DND-41 (cell line): Measurements from ENCODE around the gene CKS1B.
A peak's percentile ranks its signal among the peaks of the same experiment; 100 is the strongest.
"Not testable (repeated sequence)": the region's sequence is repeated elsewhere in the genome, so short reads cannot be mapped to it uniquely, and the experiment has no call there.

Experiments
- ATAC-seq: fragments of 200-7000 bp; cut with Tn5 transposase; 3 replicates; pipeline ENCODE4 v1.9.1; 2021; ENCODE audit warnings: low read depth; ENCODE audit not compliant: insufficient read depth
- DNase-seq: peaks from one replicate; pipeline ENCODE4 v3.0.0-alpha.2; 2020
- H2AFZ ChIP-seq: 2 replicates; pipeline ENCODE4 v1.6.0; 2012; ENCODE audit warnings: low read depth, low read length
- H3K27ac ChIP-seq: 2 replicates; pipeline ENCODE4 v1.5.1; 2012; ENCODE audit warnings: low read length, inconsistent platforms
- H3K27me3 ChIP-seq: fragments of 200-600 bp; sonication (generic); 2 replicates; pipeline ENCODE4 v1.6.0; 2012; ENCODE audit warnings: low read length, mild to moderate bottlenecking, inconsistent platforms; ENCODE audit not compliant: insufficient read depth, poor library complexity
- H3K36me3 ChIP-seq: 2 replicates; pipeline ENCODE4 v1.5.1; 2012; ENCODE audit warnings: low read length, inconsistent platforms; ENCODE audit not compliant: insufficient read depth
- H3K4me1 ChIP-seq: 2 replicates; pipeline ENCODE4 v1.5.1; 2012; ENCODE audit warnings: mild to moderate bottlenecking, low read length; ENCODE audit not compliant: insufficient read depth
- H3K4me2 ChIP-seq: 2 replicates; pipeline ENCODE4 v1.6.0; 2012; ENCODE audit warnings: mild to moderate bottlenecking, moderate library complexity, low read length, inconsistent platforms; ENCODE audit not compliant: insufficient read depth
- H3K4me3 ChIP-seq, 2 experiments: fragments of 200-600 bp in 1 of 2; shearing (Covaris generic) in 1 of 2; 2 replicates each; pipeline ENCODE4 v1.5.1; 2012 to 2016; ENCODE audit warnings: inconsistent platforms in 2 of 2, low read length in 2 of 2, mild to moderate bottlenecking in 2 of 2, low read depth in 1 of 2, moderate library complexity in 1 of 2
- H3K79me2 ChIP-seq: 2 replicates; pipeline ENCODE4 v1.6.0; 2012; ENCODE audit warnings: low read length, inconsistent platforms; ENCODE audit not compliant: insufficient read depth
- H3K9ac ChIP-seq: 2 replicates; pipeline ENCODE4 v1.6.0; 2012; ENCODE audit warnings: low read depth, mild to moderate bottlenecking, inconsistent platforms, low read length, moderate library complexity
- H3K9me3 ChIP-seq: 2 replicates; pipeline ENCODE4 v1.5.1; 2012; ENCODE audit warnings: low read length, moderate library complexity, mild to moderate bottlenecking, inconsistent platforms; ENCODE audit not compliant: insufficient read depth, severe bottlenecking
- H4K20me1 ChIP-seq: 2 replicates; pipeline ENCODE4 v1.6.0; 2012; ENCODE audit warnings: low read length; ENCODE audit not compliant: insufficient read depth
- EZH2 ChIP-seq: IDR thresholded peaks from 3 replicates; pipeline ENCODE4 v1.6.1; 2012; ENCODE audit warnings: borderline replicate concordance, low read depth, mild to moderate bottlenecking, moderate library complexity, low read length, inconsistent platforms; ENCODE audit not compliant: severe bottlenecking
- TF ChIP-seq, protein P1 (sequence below): IDR thresholded peaks from 2 replicates; pipeline ENCODE4 v1.5.1; 2012; ENCODE audit warnings: borderline replicate concordance, low read length, moderate library complexity, mild to moderate bottlenecking; ENCODE audit not compliant: poor library complexity, severe bottlenecking; ENCODE audit errors: extremely low read depth

The CKS1B gene

GRCh38 chr1:154995301-154995983, 21.0 kb downstream of the CKS1B start:
- not testable (repeated sequence) for H3K27ac ChIP-seq
- H4K20me1 ChIP-seq = peaks cover 53% of the 10 kb centered on the region
- H3K4me1 ChIP-seq = peaks cover 25% of the 10 kb centered on the region

DNA sequence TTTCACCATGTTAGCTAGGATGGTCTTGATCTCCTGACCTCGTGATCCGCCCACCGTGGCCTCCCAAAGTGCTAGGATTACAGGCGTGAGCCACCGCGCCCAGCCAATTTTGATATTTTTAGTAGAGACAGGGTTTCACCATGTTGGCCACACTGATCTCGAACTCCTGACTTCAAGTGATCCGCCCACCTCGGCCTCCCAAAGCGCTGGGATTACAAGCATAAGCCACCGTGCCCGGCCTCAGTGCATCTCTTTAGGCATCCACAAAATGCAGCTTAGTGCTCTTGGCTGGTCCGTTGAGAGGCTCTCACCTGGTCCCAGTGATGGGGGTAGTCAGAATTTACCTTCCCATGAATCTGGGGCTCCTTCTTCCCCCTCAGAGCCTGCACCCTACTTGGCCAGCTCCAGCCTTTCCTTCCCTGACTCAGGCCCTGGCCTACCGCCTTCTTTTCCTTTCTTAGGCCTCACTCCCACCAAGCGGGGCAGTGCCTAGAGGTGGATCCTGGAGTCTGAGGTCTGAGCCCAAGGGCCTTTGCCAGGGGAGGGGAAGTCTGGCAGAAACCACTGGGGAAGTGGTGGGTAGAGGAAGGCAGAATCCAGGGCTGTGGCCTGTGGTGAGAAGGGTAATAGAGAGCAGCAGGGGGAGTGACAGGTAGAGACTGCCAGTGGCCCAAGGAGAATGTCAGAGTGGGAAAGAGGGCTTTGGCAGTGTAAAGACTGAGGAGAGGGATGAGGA, 22.7 kb downstream of the CKS1B start:
- Histone ChIP-seq H2AFZ (no peak overlapping the region), H3K36me3 (no peaks in the 10 kb centered on the region), H3K4me3 (no peak overlapping the region), H3K27ac (no peak overlapping the region), H3K27me3 (peaks cover 45% of the 10 kb centered on the region), H4K20me1 (peaks cover 68% of the 10 kb centered on the region), H3K79me2 (no peaks in the 10 kb centered on the region), H3K9ac (no peak overlapping the region), H3K4me1 (peaks cover 37% of the 10 kb centered on the region), H3K4me2 (no peak overlapping the region), H3K9me3 (no peaks in the 10 kb centered on the region)
- TF ChIP-seq, protein P1, sequence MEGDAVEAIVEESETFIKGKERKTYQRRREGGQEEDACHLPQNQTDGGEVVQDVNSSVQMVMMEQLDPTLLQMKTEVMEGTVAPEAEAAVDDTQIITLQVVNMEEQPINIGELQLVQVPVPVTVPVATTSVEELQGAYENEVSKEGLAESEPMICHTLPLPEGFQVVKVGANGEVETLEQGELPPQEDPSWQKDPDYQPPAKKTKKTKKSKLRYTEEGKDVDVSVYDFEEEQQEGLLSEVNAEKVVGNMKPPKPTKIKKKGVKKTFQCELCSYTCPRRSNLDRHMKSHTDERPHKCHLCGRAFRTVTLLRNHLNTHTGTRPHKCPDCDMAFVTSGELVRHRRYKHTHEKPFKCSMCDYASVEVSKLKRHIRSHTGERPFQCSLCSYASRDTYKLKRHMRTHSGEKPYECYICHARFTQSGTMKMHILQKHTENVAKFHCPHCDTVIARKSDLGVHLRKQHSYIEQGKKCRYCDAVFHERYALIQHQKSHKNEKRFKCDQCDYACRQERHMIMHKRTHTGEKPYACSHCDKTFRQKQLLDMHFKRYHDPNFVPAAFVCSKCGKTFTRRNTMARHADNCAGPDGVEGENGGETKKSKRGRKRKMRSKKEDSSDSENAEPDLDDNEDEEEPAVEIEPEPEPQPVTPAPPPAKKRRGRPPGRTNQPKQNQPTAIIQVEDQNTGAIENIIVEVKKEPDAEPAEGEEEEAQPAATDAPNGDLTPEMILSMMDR = no peak
- TF ChIP-seq EZH2 = no peak
- ATAC-seq = no peak
- no peak for DNase-seq

More at GRCh38 chr1:154995301-154995983, 21.0 kb downstream of the CKS1B start:
- H3K79me2 ChIP-seq, H3K4me2 ChIP-seq, H3K9me3 ChIP-seq, H3K36me3 ChIP-seq, H3K4me3 ChIP-seq, ATAC-seq, H2AFZ ChIP-seq, H3K9ac ChIP-seq: not testable (repeated sequence)
- TF ChIP-seq, protein P1 = peak; percentile 47
- DNase-seq = peak; percentile 43
- H3K27me3 ChIP-seq = peaks cover 29% of the 10 kb centered on the region

GRCh38 chr1:154998201-154998780, 23.8 kb downstream of the CKS1B start:
- Histone ChIP-seq H4K20me1 (peaks cover 68% of the 10 kb centered on the region), H3K9ac (no peak overlapping the region), H3K4me3 (no peak overlapping the region), H3K4me1 (peaks cover 37% of the 10 kb centered on the region), H3K79me2 (no peaks in the 10 kb centered on the region), H3K27me3 (peaks cover 52% of the 10 kb centered on the region), H3K27ac (no peak overlapping the region), H3K36me3 (no peaks in the 10 kb centered on the region), H3K4me2 (peak overlapping the region; percentile 51; the same call in 1 of the 2 replicates), H2AFZ (no peak overlapping the region), H3K9me3 (no peaks in the 10 kb centered on the region)
- ATAC-seq (no peak), DNase-seq (no peak)
- TF ChIP-seq, protein P1 = peak; percentile 26
- TF ChIP-seq EZH2 = no peak
